Measurements from ENCODE around the gene UBL3.

- no peak for TF ChIP-seq CTCF (IDR thresholded peaks at IDR 0.05)
- TF ChIP-seq EZH2phosphoT487 (IDR thresholded peaks at IDR 0.05) = no peak
- no peak for TF ChIP-seq EZH2 (IDR thresholded peaks at IDR 0.05)
These were observed 75.6 kb downstream of the UBL3 start for GRCh38 chr13:29774830-29775229.

Data from neural progenitor cell (in vitro differentiated cells).